Stimulated activated CD8-positive, alpha-beta memory T cell treated with anti-CD3 and anti-CD28 coated beads, Interleukin-7, amount 100 ng/mL, for 24 hours (primary cell): ENCODE measurements around the gene POP4.

ENCODE experiments used
- DNase-seq: peaks from one replicate; pipeline ENCODE4 v3.0.0-alpha.2; 2020; ENCODE audit warnings: low read depth

POP4 gene

DNA sequence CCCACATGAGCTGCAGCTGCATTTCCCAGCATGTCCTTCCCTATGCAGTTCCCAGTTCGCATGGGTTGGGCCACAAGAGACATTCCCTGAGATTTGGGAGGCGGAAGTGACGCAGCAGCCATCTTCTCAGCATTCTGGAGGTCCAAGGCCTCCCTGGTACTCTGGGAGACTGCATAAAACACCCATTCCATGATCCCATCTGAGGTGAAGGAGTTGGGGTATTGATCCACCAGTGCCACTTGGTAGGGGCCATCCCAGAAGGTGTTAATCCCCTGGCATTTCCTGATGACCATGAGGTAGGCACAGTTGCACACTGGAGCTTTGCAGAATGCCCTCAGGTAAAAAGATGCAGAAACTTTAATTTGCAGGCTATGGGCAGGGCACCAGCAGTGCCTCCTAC, 25.4 kb downstream of the POP4 start:
- no peak for DNase-seq

DNA sequence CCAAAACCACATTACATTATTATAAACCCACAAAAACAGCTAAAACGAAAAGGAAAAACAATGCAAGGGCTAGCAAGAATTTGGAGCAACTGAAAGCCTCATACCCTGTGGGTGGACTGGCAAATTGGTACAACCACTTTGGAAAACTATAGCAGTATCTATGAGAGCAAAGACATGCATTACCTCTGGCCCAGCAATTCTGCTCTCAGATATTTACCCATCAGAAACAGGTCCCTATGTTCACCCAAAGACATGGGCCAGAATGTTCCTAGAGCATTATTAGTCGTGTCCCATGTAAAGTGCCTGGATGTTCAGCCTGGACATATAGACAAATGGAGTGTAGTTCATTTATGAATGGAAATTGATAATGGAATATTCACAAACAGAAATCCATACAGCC, 27.9 kb downstream of the POP4 start:
- DNase-seq: no peak

DNA sequence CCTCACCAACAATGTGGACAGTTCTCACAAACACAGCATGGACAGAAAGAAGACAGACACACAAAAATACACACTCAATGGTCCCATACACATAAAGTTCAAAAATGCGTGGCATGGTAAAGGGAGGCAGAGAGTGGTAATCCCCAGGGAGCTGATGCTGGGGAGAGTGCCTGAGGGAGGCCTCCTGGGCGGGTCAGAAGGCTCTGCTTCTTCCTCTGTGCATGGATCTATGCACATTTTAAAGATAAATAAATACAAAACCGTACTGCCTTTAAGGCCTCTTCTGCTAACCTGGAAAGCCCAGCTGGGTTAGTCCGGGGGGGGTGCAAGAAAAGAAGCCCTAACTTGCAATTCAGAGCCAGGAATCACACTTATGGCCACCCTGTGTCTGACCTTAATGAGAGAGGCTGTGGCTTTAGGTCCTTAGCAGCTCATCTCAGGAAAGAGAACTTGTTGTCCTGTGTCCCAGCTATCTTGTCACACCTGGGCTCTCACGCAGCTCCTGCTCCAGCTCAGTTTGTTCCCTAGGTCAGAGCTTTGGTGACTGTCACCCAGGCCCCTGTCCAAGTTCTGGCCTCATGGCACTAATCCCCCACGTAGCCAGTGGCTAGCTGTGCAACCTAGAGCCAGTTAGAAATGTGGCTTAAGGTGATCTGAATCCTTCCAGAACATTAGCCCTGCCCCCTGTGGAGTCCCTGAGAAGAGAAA, 28.5 kb downstream of the POP4 start:
- no peak for DNase-seq

DNA sequence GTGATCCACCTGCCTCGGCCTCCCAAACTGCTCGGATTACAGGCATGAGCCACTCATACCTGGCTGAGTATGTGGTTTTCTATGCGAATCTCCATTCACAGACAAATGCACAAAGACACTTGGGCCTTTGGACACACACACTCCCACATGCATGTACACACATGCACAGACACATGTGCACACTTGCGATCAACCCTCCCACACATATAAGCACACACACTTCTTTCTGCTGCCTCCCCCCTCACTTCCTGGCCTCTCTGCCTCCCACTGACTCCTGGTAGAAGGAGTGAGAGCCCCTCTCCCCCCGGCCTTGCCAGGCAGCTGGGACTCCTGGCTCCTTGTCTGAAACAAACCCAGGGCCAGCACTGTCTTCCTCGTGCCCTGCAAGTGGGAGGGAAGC, 29.9 kb downstream of the POP4 start:
- no peak for DNase-seq

DNA sequence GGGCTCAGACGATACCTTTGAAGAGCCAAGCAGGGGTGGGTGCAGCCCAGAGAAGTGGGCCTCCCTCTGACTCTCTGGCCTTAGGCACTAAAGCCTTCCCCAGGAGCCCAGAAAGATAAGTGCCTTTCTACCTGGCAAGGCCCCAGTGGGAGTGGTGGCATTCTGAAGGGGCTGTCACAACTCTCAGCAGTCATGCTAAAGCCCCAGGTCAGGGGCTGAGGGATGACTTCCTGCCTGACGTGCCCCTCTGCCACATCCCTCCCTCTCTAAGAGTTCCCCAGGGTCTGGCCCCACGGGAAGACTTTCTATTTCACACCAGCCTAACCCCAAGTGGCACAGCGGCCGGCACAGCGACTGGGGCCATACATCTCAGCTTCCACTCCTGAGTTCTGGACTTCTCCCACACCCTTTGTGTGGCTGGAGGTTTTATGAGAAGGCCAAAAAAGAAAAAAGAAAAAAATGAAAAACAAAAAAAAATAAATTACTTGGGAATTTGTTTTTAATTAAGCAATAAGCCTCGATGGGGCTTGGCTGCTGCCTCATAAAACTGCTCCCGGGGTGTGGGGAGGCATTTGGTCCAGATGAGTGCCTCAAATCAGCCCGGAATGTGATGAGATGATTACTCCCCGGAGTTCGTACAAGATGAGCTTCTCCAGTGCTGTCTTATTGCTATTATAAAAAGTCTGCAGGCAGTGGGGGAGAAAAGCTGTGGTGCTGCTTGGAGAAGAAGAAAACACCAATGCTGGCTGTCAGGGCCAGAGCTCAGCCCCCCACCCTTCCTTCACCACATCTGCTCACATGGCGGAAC, 30.7 kb downstream of the POP4 start:
- DNase-seq: no peak

DNA sequence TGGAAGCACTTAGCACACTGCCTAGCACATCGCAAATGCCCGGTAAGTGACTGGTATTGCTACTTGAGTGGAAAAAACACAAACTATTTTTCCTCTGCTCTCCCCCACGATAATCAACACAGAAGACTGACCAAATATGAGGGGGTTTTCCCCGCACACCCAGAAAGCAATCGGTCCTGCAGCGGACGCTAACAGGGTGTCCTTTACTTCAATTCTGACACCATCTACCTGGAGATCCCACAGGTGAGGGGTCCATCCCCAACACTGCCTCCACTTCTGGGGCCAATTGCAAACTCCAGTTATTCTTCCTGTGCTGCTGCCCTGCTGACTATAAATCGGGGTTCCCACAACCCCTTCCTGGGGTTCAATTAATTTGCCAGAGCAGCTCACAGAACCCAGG, 33.0 kb downstream of the POP4 start:
- DNase-seq: no peak

DNA sequence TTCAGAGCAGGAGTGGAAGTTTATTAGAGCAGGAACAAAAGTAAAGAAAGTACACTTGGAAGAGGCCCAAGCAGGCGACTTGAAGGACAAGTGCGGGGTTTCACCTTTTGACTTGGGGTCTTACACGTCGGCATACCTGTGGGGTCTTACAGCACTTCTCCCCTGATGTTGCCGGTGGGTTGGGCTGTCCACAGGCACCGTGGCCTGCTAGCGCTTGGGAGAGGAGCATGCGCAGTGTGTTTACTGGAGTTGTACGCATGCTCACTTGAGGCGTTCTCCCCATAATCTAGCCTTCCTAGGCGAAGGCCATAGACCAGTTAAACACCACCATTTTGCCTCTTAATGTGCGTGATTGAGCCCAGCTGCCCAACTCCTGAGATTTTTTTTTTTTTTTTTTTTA, 34.1 kb downstream of the POP4 start:
- no peak for DNase-seq

DNA sequence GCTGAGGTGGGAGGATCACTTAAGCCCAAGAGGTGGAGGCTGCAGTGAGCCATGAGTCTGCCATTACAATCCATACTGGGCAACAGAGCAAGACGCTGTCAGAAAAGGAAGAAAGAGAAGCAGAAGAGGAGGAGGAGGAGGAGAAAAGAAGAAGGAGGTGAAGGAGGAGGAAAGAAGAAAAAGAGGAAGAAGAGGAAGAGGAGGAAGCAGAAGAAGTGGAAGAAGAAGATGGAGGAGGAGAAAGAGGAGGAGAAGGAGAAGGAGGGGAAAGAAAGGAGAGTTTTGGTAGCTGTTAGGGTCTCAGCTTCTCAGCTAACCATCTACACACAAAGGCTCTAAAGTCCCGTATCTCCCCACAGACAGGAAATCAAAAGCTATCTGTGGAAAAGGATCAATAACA, 35.5 kb downstream of the POP4 start:
- DNase-seq: no peak

DNA sequence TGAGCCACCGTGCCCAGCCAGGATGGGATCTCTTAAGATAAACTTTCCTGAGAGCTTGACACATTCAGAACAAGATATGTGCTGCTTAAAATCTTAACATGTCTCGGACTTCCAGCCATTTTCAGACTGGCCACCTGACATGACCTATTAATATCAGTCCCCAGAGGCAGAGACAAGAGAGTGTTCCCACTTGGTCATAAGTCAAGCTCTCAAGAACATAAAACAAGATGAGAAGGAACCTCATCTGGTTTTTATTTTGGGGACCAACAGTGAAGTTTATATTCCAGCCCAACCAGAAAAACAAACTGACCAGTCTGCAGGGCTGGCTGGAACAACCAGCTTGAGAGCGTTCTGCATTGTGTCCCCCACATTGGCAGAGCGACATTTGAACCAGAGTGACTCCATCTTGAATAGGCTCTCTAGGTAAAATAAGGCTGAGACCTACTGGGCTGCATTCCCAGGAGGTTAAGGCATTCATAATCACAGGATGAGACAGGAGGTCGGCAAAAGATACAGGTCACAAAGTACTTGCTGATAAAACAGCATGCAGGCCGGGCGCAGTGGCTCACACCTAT, 37.4 kb downstream of the POP4 start:
- DNase-seq: no peak

DNA sequence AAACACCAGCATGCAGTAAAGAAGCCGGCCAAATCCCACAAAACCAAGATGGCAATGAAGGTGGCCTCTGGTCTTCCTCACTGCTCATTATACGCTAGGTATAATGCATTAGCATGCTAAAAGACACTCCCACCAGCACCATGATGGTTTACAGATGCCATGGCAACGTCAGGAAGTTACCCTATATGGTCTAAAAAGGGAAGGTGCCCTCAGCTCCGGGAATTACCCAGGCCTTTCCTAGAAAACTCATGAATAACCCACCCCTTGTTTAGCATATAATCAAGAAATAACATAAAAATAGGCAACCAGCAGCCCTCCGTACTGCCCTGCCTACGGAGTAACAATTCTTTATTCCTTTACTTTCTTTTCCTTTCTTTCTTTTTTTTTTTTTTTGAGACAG, 38.1 kb downstream of the POP4 start:
- DNase-seq: no peak

DNA sequence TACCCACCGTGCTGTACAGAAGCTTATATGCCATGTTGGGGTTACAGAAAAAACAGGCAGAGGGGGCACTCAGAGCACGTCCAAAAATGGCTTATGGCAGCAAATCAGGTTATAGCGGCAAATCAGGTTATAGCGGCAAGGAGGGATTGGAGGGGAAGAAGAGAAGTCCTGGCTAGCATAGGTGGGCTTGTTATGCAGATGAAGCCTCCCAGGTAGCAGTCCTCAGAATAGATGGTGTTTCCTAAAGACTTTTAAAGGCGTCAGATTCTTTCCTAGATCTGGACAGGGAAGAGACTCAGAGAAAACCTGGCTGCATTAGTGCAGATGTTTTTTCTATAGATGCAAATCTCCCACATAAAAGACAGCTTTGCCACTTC, 39.4 kb downstream of the POP4 start:
- no peak for DNase-seq

DNA sequence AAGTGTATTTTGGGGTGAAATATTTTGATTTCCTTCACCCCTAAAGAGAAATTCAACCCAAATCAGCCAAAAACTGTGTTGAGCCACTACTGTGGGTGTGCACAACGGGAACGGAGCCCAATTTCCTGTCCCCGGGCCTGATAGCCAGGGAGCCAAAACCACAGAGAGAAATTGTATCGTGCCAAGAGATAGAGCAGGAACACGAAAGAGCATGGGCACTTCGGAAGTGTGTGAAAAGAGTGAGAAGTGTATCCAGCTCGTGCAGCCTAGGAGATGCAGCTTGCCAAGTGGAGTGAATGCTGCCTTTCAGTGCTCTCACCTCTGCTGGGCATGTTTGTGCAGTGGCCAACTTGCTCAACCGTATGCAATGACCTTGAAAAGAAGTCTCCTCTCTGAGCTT, 39.8 kb downstream of the POP4 start:
- no peak for DNase-seq

DNA sequence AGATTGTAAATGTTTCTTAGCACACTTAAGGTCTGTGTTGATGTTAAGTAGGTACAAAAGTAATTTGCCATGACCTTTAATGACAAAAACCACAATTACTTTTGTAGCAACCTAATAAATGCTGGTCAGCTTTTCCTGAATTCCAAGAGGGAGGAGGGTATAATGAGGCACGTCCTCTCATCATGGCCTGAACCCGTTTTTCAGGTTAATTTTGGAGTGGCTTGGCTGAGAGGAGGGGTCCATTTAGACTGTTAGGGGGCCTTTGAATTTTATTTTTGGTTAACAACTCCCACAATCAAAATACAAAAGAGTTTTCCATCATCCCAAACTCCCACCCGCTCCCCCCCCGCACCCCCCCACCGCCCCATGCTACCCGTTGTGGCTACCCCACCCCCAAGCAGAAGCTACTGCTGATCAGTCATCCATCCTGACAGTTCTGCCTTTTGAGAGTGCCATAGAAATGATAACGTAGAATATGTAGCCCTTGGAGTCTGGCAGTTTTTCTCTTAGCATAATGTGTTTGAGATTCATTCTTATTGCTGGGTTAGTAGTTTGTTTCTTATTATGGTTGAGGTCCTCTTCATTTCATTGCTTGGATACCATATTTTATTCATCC, 44.8 kb downstream of the POP4 start:
- DNase-seq: no peak

DNA sequence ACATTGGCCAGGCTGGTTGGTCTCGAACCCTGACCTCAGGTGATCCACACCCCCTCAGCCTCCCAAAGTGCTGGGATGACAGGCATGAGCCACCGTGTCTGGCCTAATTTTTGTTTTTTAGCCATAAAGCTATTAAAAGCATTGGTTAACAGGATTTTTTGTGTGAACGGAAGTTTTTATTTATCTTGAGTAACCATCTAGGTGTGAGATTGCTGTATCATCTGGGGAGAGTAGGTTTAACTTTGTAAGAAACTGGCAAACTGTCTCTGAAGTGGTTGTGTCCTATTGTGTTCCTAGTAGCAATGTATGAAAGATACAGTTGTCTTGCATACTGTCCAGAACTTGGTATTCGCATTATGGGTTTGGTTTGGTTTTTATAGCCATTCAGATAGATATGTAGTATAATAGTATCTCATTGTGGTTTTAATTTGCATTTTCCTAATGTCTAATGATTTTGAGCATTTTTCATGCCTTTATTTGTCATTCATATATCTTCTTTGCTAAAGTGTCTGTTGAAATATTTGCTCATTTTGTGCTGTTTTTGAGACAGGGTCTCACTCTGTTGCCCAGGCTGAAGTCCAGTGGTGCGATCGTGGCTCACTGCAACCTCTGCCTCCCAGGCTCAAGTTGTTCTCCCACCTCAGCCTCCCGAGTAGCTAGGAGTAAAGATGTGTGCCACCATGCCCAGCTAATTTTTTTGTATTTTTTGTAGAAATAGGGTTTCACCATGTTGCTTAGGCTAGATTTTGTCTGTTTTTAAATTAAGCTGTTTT, 45.7 kb downstream of the POP4 start:
- DNase-seq: no peak

DNA sequence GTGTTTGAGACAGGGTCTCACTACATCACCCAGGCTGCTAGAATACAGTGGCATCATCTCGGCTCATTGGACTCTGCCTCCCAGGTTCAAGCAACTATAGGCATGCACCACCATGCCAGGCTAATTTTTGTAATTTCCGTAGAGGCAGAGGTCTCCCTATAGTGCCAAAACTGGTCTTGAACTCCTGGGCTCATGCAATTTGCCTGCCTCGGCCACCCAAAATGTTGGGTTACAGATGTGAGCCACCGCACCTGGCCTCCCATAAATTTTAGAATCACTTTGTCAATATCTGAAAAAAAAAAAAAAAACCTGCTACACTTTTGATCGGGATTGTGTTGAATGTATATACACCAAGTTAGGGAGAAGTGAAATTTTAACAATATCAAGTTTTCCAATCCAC, 47.3 kb downstream of the POP4 start:
- DNase-seq: no peak

DNA sequence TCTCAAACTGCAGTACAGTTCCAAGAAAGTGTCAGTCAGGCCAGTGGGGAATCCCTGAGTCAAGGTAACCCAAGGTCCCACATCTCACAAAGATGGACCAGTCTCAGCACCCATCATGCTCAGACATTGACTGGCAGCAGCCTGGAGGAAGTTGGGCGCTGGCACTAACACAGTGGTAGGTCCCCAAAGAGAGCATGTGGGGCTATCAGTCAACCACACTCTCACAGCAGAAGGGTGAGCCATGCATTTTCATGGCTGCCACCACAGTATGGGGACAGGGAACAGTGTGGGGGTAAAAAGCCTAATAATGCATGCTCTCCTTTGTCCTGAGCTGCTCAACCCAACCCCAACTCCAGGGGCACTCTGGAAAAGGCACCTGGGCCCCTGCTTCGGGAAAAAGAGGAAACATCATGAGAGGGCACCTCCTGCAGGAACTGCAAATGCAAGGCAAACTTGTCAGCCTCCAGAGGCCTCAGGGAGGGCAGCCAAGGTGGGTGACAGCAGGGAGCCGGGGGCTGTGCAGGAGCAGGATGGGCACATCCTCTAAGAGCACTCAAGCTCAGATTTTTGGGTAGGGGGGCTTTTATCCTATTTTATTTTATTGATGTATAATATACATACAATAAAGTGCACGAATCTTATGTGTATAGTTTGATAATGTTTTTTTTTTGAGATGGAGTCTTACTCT, 49.7 kb downstream of the POP4 start:
- no peak for DNase-seq

DNA sequence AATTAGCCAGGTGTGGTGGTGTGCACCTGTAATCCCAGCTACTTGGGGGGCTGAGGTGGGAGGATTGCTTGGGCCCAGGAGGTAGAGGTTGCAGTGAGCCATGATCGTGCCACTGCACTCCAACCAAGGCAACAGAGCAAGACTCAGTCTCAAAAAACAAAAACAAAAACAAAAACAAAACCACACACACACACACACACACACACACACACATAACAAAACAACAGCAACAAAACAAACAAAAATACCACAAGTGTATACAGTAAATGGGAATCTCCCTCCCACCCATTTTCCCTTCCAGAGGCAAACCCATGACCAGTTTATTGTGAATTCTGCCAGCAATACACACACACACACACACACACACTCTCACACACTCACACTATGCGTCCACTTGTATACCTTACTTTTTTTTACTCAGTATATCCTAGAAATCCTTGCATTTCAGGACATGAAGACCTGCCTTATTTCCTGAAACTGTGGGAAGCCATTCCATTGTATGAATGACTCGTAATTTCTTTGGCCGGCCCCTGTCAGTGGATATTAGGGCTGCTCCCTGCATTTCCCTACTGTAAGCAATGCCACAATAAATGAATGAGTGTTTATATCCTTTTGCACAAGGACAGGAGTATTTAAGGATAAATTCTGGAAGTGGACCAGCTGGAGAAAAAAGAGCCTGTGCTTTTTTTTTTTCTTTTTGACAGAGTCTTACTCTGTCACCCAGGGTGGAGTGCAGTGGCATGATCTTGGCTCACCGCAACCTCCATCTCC, 52.3 kb downstream of the POP4 start:
- DNase-seq: no peak

DNA sequence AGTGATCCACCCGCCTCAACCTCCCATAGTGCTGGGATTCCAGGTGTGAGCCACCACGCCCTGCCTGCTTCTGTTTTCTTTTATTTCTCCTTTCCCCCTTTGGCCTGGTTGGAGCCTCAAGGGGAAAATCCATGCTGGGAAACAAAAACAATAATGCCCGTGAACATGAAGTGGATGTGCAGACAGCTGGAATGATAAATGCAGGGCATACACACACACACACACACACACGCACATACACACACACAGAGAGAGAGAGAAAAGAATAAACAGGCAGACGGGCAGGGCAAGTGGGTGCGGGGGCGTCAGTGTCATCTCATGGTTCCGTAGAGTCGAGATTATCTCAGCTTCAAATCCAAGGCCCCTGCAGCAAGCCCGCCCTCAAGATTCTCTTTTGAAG, 54.8 kb downstream of the POP4 start:
- no peak for DNase-seq

DNA sequence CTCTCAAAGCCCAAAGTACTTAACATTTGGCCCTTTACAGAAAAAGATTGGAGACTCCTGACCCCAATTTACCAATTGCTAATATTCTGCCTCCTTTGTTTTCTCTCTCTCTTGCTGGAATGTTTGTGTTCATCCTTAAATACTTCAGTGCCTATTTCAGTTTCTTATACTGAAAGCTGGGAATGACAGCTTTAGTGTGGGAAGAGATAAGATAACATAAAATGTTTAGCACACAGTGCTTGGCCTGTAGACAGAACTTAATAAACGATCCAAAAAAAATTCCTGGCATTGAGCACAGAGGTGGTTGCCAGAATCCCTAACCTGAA, 56.2 kb downstream of the POP4 start:
- no peak for DNase-seq

DNA sequence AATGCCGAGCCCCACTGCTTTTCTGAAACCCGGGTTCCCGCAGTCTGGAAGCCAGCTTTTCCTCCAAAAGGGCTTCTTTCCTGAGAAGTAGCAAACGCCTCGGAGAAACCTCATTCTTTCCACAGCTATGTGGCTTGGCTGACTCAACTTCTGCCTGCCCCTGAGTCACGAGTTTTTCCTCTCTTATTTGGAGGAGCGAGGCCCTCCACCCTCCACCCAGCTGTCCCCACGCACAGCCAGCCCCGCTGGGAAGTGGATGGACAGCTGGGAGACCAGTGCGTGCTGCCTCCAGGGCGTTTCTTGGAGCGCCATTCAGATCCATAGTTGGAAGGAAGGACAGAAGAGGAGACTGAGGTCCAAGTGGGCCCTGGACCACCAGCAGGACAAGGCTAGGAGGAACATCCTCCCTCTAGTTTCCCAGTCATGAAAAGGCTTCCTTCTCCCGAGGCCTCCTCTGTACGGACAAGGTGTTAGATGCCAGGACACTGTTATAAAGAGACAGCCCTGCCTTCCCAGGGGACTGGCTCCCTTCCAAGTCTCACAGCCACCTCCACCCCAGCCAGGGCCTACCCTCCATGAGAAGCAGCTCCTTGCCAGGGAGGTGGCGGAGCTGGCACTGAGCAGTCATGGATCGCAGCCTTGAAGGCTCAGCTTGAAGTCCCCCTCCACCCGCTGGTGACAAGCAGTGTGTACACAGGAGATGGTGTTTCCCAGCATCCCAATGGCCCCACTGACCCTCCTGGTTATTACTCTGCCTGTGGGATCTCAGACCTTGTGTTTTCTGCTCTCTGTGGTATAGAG, 56.7 kb downstream of the POP4 start:
- DNase-seq: no peak
